Measurements from ENCODE around the gene DLGAP1.

- TF ChIP-seq POLR2A (IDR thresholded peaks at IDR 0.05; ENCODE audit: extremely low read depth, insufficient read length) (no peak), CTCF (IDR thresholded peaks at IDR 0.05; ENCODE audit: low read depth, low read length) (no peak), MYC (IDR thresholded peaks at IDR 0.05; ENCODE audit: low read depth, low read length) (no peak), MAX (IDR thresholded peaks at IDR 0.05; ENCODE audit: low read depth, low read length) (no peak)
Measured at GRCh38 chr18:4250141-4250540, 205.0 kb downstream of the DLGAP1 start.

Data from NB4 (cell line).